ENCODE results near the gene XPA. TPM values are rescaled to one million over a fixed set of nuclear protein-coding genes. Genes with fewer than 3 reads are reported as not detected.

Gene XPA
- polyA plus RNA-seq, 3 donors: 2.9 to 15.8 (median 15.4) TPM

- Mint-ChIP-seq H3K27me3 (ENCODE audit: low read depth in 3 of 3) (no peaks in the 10 kb centered on the region), H3K36me3 (peaks cover 62 to 75% of the 10 kb centered on the region in 2 donors), H3K9me3 (no peaks in the 10 kb centered on the region), H3K4me3 (no peak overlapping the region), H3K27ac (peak overlapping the region in 4 of 7 donors; percentile 8 to 38 (median 26)), H3K4me1 (peaks cover 11% of the 10 kb centered on the region)
- Histone ChIP-seq H4K20me1 (ENCODE audit: insufficient read depth, low read length) (peaks cover 21% of the 10 kb centered on the region), H3K4me3 (replicated peaks in 1 of 3; ENCODE audit: low read depth in 2 of 3, low read length in 3 of 3) (no peak overlapping the region), H3K9me3 (replicated peaks in 1 of 2; ENCODE audit: control insufficient read depth in 1 of 2, insufficient read depth in 1 of 2, low read length in 2 of 2) (no peaks in the 10 kb centered on the region), H3K36me3 (replicated peaks in 1 of 2; ENCODE audit: control insufficient read depth in 1 of 2, insufficient read depth in 2 of 2, low read length in 2 of 2) (peaks cover 57 to 86% of the 10 kb centered on the region in 2 donors), H3K4me2 (replicated peaks; ENCODE audit: extremely low read depth, low read length, poor library complexity, severe bottlenecking) (no peak overlapping the region), H3K9ac (ENCODE audit: insufficient read depth, low read length, poor library complexity, severe bottlenecking) (no peak overlapping the region), H3K4me1 (ENCODE audit: control insufficient read depth in 1 of 2, insufficient read depth in 2 of 2, low read length in 2 of 2) (peaks cover 2 to 4% of the 10 kb centered on the region in 2 donors), H3K27ac (ENCODE audit: low read depth in 1 of 2, low read length in 2 of 2) (no peak overlapping the region), H3K27me3 (ENCODE audit: control insufficient read depth in 2 of 2, insufficient read depth in 2 of 2, low read length in 2 of 2) (no peaks in the 10 kb centered on the region), H3K79me2 (ENCODE audit: insufficient read depth, low read length) (peaks cover 8% of the 10 kb centered on the region), H2AFZ (ENCODE audit: insufficient read depth, low read depth, low read length, poor library complexity, severe bottlenecking) (no peak overlapping the region)
- 57% methylated on average over 1 of the region's 4 CpGs for WGBS (ENCODE audit: insufficient coverage)
- no peak for DNase-seq
- intact Hi-C loops (cut with micrococcal nuclease): loop anchor here in 1 of 2 donors (10.0 kb wide), 1 partner anchor 55 kb away; the partner anchor contains the start of genes NCBP1 and TSTD2
- TF ChIP-seq CTCF (IDR thresholded peaks at IDR 0.05): no peak
Measured at GRCh38 chr9:97689401-97690180, 7.5 kb downstream of the XPA start.

GRCh38 chr9:97688654-97689053, 8.5 kb downstream of the XPA start:
- Histone ChIP-seq H3K79me2 (ENCODE audit: insufficient read depth, low read length) (no peaks in the 10 kb centered on the region), H3K27me3 (ENCODE audit: control insufficient read depth in 2 of 2, insufficient read depth in 2 of 2, low read length in 2 of 2) (no peaks in the 10 kb centered on the region), H3K9me3 (replicated peaks in 1 of 2; ENCODE audit: control insufficient read depth in 1 of 2, insufficient read depth in 1 of 2, low read length in 2 of 2) (no peaks in the 10 kb centered on the region), H3K36me3 (replicated peaks in 1 of 2; ENCODE audit: control insufficient read depth in 1 of 2, insufficient read depth in 2 of 2, low read length in 2 of 2) (peaks cover 66 to 95% of the 10 kb centered on the region in 2 donors), H2AFZ (ENCODE audit: insufficient read depth, low read depth, low read length, poor library complexity, severe bottlenecking) (no peak overlapping the region), H3K4me3 (replicated peaks in 1 of 3; ENCODE audit: low read depth in 2 of 3, low read length in 3 of 3) (no peak overlapping the region), H3K27ac (ENCODE audit: low read depth in 1 of 2, low read length in 2 of 2) (no peak overlapping the region), H3K4me2 (replicated peaks; ENCODE audit: extremely low read depth, low read length, poor library complexity, severe bottlenecking) (no peak overlapping the region), H4K20me1 (ENCODE audit: insufficient read depth, low read length) (peaks cover 18% of the 10 kb centered on the region), H3K9ac (ENCODE audit: insufficient read depth, low read length, poor library complexity, severe bottlenecking) (no peak overlapping the region), H3K4me1 (ENCODE audit: control insufficient read depth in 1 of 2, insufficient read depth in 2 of 2, low read length in 2 of 2) (no peaks in the 10 kb centered on the region)
- no peak for DNase-seq
- no peaks in the 10 kb centered on the region for H3K9me3 Mint-ChIP-seq
- no CpG with 5 or more reads among the region's 1 CpG for WGBS (ENCODE audit: insufficient coverage)
- no peaks in the 10 kb centered on the region for H3K27me3 Mint-ChIP-seq (ENCODE audit: low read depth in 3 of 3)
- H3K4me1 Mint-ChIP-seq: peaks cover 2% of the 10 kb centered on the region
- H3K36me3 Mint-ChIP-seq: peaks cover 67 to 83% of the 10 kb centered on the region in 2 donors
- no peak for TF ChIP-seq CTCF (IDR thresholded peaks at IDR 0.05)
- H3K4me3 Mint-ChIP-seq: no peak overlapping the region
- H3K27ac Mint-ChIP-seq: peak overlapping the region in 2 of 7 donors; percentile 1 to 45
- intact Hi-C loops (cut with micrococcal nuclease): no loop called here
